NCI-H774 (cell line): ENCODE results near the gene OTUB1.

ENCODE experiments used
- DNase-seq: peaks from one replicate; lab custom pipeline; 2025; lab: John Stamatoyannopoulos, UW

Gene OTUB1

DNA sequence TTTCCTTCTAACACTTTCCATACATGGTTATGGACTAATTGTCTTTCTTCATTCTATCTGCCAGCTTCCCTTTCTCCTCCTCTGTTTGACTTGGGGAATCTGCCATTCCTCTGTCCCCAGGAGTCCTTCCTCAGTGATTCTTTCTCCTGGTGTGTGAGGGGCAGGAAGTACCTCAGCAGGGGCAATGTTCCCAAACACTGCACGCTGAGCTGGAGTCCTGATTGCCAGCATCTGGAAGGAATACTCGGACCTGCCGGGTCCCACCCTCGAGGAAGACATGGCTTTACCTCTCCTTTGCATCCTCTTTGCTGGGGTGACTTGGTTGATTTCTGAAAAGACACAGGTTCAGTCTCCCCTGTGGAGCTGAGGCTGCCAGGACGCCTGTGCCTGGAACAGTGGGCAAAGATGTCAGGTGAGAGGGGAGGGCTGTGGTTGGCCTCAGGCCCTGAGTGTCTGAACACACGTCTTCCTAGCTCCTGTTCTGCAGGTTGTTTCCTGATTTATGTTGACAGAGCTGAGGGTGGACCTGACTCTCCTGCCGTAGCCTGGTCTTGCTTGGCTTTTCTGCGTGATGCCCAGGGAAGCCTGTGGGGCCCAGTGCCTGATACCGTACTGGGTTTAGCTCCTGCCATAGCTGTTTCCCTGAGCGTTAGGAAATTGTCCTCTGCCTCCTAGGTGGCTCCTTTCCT, 7.5 kb upstream of the OTUB1 start:
- DNase-seq: no peak

DNA sequence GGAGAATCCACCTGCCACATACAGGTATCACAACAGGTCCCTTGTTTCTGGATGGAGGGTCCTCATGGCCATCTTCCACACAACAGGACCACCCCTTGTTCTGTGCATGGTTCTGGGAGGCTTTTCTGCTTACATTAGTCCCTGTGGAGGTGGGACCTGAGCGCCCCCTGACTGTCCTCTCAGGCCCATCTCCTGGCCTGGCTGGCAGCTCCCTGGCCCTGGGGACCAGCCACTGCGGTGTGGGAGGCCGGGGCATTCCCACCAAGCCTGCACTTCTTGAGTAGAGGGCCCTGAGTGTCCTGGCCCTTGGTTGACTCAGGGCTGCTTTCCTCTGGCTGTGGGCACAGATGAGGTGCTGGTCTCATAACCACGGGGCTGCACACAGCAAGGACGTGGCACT, 6.8 kb upstream of the OTUB1 start:
- DNase-seq: no peak

DNA sequence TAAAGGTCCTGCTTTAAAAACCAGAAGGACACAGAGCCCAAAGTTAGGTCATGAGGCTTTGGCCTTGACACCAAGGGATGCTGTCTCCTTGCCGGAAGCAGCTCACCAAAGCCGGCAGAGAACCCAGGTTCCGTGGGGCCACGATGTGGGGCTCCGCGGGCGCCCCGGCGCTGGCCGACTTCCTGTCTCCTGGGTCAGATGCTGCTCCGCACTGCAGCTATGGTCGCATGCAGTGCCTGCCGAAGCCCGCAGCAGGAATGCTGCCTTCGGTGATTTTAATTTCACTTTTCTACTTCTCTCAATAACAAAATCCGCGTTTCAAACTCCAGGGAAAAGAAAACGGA, 454 bp upstream of the OTUB1 start:
- DNase-seq: peak; percentile 43

DNA sequence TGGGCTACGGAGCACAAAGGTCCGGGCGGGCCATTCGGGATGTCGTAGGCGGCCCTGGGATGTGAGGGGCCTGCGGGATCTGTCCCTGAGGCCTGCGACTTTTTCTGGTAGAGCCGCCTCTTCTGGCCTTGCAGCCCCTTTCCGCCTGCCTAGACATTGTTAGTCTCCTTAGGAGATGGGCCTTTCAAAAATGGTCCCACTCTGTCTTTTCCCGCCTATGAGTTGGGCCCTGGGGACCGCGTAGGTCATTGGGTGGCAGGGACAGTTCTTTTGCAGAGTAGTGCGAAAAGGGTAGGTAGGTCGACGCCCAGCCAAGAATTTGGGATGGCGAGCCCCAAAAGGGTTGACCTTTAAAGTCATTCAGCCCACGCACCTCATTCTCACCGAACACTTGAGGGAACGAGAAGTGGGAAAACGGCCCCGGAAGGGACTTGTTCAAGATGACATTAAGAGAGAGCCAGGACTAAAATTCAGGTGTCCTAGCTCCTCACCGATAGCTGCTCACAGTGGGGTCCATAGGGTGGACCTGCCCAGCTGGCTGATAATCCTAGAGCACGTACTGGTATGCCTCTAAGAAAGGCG, 785 bp downstream of the OTUB1 start:
- no peak for DNase-seq

DNA sequence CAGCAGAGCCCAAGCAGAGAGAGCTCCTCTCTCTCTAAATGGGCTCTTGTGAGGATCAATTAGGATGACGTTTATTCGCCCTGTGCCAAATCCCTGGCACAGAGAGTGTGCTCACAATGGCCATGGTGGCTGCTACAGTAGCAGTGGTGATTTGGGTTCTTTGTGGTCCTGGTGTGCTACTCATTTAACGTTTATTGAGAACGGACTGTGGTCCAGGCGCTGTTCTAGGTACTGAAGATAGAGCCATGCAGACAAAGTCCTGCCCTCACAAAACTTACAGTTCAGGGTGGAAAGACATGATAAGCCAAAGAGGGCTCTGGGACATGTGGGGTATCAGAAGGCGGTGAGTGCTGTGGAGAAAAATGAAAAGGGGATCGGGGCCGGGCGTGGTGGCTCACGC, 5.3 kb downstream of the OTUB1 start:
- no peak for DNase-seq

DNA sequence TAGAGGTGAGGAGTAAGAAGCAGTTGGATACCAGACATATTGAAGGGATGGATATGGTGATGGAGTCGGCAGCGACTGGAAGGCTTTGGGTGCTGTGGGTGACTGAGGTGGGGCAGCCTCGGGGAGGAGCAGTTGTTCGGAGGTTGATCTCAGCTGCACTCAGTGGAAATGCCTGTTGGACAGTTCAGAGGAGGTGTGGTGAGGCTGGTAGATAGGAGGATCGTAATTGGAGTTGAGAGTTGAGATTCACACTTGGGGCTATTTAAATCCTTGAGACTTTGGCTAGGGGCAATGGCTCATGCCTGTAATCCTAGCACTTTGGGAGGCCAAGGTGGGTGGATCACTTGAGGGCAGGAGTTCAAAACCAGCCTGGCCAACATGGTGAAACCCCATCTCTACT, 6.9 kb downstream of the OTUB1 start:
- DNase-seq: no peak

DNA sequence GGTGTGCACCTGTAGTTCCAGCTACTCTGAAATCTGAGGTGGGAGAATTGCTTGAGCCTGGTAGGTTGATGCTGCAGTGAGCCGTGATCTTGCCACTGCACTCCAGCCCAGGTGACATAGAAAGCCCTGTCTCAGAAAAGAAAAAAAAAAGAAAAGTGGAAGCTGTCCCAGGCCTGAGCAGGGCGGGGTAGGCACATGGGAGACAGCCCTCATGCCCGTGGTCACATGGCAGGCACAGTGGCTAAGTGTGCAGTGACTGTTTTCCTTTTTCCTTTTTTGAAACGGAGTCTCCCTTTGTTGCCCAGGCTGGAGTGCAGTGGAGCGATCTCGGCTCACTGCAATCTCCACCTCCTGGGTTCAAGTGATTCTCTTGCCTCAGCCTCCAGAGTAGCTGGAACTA, 7.8 kb downstream of the OTUB1 start:
- no peak for DNase-seq

DNA sequence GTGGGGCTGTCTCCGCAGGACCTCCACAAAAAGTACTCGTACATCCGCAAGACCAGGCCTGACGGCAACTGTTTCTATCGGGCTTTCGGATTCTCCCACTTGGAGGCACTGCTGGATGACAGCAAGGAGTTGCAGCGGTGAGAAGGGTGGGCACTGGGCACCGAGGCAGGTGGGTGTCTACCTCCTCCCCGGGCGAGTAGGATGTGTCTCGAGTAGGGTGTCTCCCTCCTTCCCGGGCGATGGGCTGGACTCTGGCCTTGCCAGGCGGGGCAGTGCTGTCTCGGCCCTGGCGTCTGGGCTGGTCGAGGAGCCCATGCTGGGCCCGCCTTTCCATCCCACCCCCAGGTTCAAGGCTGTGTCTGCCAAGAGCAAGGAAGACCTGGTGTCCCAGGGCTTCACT, 10.3 kb downstream of the OTUB1 start:
- DNase-seq: no peak

DNA sequence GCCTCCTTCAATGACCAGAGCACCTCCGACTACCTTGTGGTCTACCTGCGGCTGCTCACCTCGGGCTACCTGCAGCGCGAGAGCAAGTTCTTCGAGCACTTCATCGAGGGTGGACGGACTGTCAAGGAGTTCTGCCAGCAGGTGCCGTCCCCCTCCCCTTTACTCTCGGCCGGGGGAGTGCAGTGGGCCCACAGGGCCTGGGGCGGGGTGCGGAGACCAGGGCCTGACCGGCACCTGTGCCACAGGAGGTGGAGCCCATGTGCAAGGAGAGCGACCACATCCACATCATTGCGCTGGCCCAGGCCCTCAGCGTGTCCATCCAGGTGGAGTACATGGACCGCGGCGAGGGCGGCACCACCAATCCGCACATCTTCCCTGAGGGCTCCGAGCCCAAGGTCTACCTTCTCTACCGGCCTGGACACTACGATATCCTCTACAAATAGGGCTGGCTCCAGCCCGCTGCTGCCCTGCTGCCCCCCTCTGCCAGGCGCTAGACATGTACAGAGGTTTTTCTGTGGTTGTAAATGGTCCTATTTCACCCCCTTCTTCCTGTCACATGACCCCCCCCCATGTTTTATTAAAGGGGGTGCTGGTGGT, 11.0 kb downstream of the OTUB1 start:
- no peak for DNase-seq

DNA sequence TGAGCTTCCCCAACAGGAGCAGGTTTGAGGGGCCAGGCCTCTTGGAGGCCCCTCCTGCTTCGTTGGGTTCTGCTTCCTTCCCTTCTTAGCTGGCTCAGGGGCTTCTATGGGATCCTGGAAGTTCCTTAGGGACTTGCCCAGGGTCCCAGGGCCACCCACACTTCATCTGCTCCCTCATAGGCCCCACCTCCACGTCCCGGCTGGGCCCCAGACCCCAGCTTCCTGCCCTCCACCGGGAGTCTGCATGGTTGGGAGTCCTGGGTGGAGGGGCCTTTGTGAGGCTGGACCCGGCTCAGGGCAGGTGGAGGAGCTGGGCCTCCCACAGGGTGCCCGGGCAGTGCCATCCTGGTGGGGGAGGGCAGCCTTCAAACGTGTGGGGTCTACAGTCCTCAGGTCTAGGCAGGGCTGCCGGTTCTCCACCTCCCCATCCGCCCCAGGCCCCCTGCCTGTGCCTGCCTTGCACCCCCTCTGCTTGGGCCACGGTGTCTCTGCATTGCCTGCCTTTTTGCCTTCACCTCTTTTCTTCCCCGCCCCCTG, 11.6 kb downstream of the OTUB1 start:
- no peak for DNase-seq

DNA sequence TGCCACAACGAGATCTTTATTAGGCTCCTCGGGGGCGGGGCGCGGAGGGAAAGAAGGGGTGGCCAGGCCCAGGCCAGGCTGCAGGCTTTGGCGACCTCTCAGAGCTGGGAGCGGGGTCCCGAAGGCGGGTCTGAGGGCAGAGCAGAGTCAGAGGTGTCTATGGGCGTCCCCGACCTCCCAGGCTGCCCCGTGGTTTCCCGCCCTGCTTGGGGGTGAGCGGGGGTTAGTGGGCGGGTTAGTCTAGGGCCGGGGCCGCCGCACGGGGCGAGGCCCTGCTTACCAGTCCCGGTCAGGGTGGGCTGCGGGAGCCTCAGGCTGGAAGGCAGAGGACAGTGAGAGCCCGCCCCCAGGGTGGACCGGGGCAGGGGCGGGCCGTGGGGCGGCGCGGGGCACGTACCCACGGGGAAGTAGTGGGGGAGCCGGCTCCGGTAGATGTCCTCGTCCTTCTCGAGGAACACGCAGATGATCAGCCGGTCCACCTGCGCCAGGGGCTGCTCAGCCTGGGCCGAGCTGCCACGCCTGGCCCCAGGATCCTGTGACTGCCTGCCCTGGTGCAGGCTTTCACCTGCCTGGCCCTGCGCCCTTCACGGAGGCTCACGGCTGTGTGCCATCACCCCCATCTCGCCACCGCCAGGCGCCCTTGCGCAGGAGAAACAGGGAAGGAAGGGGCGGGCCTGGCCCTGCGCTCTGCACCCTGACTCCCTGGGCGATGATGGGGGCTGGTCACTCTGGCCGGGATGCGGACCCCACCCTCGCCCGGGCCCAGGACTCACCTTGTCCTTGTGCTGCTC, 12.5 kb downstream of the OTUB1 start:
- no peak for DNase-seq

DNA sequence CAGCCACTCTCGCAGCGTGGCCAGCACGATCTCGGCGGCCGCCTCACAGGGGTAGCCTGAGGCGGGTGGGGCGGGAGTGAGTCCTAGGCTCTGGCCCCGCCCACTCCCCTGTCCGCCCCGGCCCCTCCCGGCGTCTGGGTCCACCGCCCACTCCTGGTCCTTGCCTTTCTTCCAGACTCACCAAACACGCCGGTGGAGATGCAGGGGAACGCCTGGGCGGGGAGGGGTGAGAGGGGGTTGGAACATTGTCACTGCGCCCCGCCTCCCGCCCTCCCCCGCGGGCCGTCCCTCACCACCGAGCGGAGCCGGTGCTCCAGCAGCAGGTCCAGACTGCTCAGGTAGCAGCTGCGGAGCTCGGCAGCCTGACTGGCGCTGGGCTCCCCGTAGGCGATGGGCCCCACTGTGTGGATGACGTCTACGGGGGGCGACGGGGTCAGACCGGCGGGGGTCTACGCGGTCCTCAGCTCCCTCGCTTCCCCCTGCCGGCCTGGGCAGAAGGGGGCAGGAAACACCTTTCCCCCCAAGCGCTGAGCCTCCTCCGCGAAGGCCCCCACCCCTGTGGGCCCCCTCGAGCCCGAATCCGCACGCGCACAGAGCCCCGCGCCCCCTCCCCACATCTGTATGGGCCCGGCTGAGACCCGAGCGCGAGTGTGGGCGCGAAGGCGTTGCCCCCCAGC, 13.2 kb downstream of the OTUB1 start:
- no peak for DNase-seq

DNA sequence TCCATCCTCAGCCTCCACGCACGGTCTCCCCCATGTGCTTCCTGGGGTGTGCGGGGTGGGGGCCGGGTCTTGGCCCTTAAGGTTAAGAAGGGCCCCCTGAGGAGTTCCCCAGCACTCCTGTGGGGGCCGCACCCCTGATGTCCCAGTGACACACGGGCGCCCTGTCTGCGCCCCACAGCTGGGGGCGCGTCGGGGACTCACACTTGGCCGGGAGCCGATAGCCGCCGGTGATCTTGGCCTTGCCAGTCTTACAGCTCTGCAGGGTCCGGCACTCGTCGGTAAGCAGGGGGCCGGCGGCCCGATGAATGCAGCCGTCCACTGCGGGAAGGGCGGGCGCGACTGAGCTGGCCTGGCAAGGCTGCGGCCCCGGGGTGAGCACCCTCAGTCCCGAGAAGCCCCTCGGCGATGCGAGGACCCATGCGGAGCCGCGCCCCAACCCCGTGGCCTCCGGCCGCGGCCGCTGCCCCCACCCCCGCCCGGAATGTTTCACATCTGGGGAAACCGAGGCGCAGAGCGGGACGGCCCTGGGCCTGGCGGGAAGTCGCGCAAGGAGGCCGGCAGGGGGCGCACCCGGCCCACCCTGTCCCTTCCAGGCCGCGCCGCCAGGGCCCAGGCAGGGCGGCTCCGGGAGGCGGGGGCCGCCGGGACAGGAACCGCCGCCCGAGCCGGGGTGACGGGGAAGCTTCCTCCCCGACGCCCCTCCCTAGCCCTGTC, 13.9 kb downstream of the OTUB1 start:
- no peak for DNase-seq

DNA sequence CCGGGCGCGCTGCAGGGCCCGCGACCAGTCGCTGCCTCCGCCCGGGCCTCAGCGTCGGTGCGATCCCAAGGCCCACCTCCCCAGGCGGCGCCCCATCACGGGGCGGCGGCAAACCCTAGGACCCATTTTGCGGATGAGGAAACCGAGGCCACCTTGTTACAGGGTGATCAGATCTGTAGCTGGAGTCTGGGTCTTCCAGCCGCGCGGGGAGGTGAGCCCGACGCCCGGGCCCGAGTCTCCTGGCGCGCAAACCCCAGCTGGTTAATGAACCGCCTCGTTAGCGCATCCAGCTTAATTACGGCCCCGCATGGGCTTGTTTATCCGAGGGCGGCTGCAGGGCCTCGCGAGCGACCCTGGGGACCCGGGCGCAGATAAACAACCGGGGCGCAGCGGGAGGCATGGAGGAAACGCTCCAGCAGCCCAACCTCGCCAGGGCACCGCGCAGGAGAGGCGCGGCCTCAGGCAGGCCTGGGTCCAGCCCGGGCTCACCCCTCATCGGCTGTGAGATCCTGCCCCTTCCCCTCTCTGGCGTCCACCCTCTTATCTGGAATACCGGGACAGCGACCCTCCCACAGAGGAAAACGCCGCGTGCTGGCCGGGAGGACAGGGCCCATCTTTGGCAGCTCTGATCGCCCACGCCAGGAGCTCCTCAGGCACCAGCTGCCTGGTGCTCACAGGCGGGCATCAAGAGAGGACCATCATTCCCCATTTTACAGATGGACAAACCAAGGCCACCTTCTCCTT, 14.7 kb downstream of the OTUB1 start:
- DNase-seq: no peak

DNA sequence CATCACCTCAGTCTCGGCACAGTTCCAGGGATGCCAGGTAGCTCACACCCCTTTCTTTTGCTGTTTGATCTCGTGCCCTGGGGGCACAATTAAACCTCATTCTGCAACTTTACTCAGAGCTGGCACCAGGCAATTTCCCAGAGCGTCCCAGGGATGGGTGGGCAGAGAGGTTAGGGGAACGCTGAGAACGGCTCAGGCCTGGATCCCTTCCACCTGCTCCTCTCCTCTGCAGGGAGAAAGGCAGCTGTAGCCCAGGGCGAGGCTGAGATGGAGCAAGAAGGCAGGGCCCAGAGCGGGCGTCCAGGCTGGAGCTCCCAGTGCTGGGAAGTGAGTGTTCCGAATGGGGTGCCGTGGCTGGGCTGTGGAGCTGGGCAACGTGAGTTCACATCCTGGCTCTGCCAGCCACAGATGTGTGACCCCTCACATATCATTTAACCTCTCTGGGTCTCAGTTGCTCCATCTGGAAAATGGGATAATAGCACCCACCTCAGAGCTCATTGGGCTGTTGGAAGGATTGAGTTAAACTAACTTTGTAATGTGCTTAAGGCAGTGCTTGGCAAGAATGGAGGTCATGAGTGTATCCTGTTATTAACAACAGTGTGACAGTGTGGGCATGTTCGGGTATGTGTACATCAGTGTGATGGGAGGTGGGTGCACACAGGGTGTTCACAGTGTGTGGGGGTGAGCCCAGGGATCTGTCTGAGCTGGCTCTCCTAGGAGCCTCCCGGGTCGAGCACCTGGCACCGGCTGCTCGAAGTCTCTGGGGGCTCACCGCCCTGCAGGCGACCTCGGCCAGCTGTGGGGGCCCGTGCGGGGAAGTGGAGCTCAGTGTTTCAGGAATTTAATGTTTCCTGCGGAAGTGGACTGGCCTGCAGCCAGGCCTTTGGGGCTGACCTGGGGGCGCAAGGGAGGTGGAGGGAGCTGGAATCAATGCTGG, 15.5 kb downstream of the OTUB1 start:
- no peak for DNase-seq

DNA sequence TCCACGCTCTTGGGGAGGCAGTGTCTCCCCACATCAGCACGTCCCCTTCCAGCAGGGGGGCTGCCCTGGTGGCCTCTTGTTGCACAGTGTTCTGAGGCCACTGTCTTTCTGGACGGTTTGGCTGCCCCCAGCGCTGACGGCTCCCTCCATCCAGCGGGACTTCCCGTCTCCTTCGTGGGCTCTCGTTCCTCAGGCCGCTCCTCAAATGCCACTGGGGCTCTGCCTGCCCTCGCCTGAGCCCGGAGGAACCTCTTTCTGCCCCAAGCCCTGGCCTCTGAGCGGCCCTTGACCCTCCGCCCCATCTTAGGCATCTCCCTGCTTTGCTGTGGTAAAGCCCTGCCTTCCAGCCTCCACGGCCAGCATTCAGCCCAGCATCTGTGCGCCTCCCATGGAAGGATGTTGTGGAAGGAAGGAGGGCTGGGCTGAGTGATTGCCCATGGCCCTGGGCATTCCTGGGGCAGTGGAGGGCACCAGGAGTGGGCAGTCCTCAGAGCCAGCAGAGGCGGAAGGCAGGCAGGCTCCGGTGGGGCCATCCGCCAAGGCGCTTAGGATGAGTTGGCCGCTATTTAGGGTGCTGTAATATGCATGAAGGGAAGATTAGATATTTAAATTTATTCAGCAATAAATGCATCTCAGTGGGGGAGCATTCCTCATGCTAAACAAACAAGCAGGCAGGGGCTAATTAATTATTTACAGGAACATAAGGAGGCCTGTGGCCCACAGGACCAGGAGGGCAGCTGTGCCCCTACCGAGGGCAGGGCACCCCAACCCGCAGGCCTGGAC, 17.8 kb downstream of the OTUB1 start:
- DNase-seq: no peak

DNA sequence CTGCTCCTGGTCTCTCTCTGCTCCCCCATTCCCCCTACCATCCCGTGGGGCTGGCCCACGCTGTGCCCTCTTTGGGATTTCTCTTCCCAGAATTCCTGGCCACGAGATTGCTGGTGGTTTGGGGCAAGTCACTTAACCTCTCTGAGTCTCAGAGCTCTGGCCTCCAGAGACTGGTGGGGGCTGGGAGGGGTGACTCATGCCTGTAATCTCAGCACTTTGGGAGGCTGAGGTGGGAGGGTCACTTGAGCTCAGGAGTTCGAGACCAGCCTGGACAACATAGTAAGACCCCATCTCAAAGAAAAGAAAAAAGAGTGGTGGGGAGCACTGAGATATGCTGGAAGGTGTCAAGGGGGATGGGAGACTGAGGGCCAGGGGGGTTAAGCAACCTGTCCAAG, 18.3 kb downstream of the OTUB1 start:
- DNase-seq: no peak

DNA sequence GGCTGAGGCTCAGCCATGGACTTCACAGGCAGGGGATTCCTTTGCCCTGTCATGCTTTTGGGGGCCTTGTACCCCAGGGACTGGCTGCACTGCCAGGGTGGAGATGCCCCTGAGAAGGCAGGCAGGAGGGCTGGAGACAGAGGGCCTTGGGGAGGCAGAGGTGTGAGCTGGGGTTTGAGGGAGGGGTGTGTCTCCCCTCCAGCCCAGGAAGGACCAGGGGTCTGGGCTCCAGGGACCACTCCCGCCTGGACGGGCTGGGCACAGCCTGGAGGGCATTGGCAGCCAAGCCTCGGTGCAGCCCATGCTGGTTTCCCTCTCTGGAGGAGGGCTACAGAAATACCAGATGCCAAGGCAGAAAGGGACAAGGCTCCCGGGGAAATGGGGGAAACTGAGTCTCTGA, 19.5 kb downstream of the OTUB1 start:
- no peak for DNase-seq

DNA sequence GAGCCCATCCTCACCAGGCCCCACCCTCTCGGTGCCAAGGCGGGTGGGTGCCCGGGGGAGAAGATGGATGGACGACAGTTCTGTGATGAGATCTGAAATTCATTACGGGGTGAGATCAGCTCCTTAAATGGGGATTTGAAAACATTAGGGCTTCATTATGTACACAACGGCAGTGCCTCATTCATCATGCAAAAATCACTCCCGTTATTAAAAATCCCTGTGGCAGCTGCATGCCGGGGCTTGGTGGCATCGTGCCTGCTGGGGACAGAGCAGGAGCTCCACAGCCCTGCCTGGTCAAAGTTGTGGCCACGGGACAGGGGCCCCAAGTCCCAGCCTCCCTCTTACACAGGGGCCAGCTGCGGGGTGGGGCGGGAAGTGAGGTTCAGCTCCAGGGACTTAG, 20.2 kb downstream of the OTUB1 start:
- DNase-seq: no peak
